Endometrium (tissue), 2 donors: ENCODE measurements around the gene ZNF394.
A peak's percentile ranks its signal among the peaks of the same experiment; 100 is the strongest.

Experiments used
- FAIRE-seq: peaks from 2 replicates; lab custom pipeline; 2012; peaks lifted over from hg19 to GRCh38; lab: Jason Lieb, UNC
- donor health status: control.
- donor health status: control.

Gene ZNF394

GRCh38 chr7:99493823-99494222, 6.3 kb downstream of the ZNF394 start:
- FAIRE-seq, result no peak

- no peak for FAIRE-seq
These were observed 9.2 kb downstream of the ZNF394 start for GRCh38 chr7:99490878-99491277.

- FAIRE-seq, result no peak
These were observed 10.8 kb downstream of the ZNF394 start for GRCh38 chr7:99489235-99489634.

- FAIRE-seq, result no peak
These were observed 15.0 kb downstream of the ZNF394 start for GRCh38 chr7:99485094-99485493.

- no peak for FAIRE-seq
These were observed 21.3 kb downstream of the ZNF394 start for GRCh38 chr7:99478464-99479440.

- no peak for FAIRE-seq
These were observed 24.0 kb downstream of the ZNF394 start for GRCh38 chr7:99476107-99476506.

- FAIRE-seq, result no peak
These were observed 26.8 kb downstream of the ZNF394 start for GRCh38 chr7:99473315-99473596.

- peak; percentile 99 for FAIRE-seq
These were observed 27.3 kb downstream of the ZNF394 start, which contains the start of gene ZNF789 for GRCh38 chr7:99472561-99473314. Gene ZNF789, plus strand, starts transcription at chr7:99472890. Its CDS starts 3,567 bp downstream, at chr7:99476457.

GRCh38 chr7:99469381-99470065, 30.6 kb downstream of the ZNF394 start:
- no peak for FAIRE-seq

GRCh38 chr7:99468336-99468918, 31.7 kb downstream of the ZNF394 start:
- FAIRE-seq, result no peak

GRCh38 chr7:99465421-99465768, 34.7 kb downstream of the ZNF394 start:
- FAIRE-seq, result no peak

GRCh38 chr7:99461221-99461620, 38.9 kb downstream of the ZNF394 start:
- FAIRE-seq, result no peak

GRCh38 chr7:99460651-99461050, 39.4 kb downstream of the ZNF394 start:
- FAIRE-seq, result no peak

- FAIRE-seq, result no peak
These were observed 41.0 kb downstream of the ZNF394 start for GRCh38 chr7:99459087-99459486.

- FAIRE-seq, result no peak
These were observed 42.2 kb downstream of the ZNF394 start for GRCh38 chr7:99457650-99458493.

- FAIRE-seq, result no peak
These were observed 42.9 kb downstream of the ZNF394 start for GRCh38 chr7:99457050-99457649.

GRCh38 chr7:99456288-99456687, 43.8 kb downstream of the ZNF394 start:
- no peak for FAIRE-seq

- FAIRE-seq, result no peak
These were observed 44.2 kb downstream of the ZNF394 start for GRCh38 chr7:99455874-99456273.

GRCh38 chr7:99453105-99453504, 47.0 kb downstream of the ZNF394 start:
- no peak for FAIRE-seq

- no peak for FAIRE-seq
These were observed 47.5 kb downstream of the ZNF394 start for GRCh38 chr7:99452541-99452940.

GRCh38 chr7:99451936-99452335, 48.1 kb downstream of the ZNF394 start:
- no peak for FAIRE-seq
